Epithelial cell of proximal tubule (primary cell): ENCODE measurements around the gene PAQR6. TPM values are rescaled to one million over a fixed set of nuclear protein-coding genes. Genes with fewer than 3 reads are reported as not detected.
A peak's percentile ranks its signal among the peaks of the same experiment; 100 is the strongest.

Source experiments
- DNase-seq: peaks from one replicate; pipeline ENCODE4 v3.0.0-alpha.2; 2011; ENCODE audit warnings: low read depth
- H3K4me3 ChIP-seq: 2 replicates; pipeline ENCODE4 v1.5.1; 2011; ENCODE audit warnings: low read depth, mild to moderate bottlenecking, low read length
- CTCF ChIP-seq: conservative IDR thresholded peaks from 2 replicates; pipeline ENCODE4 v1.5.1; 2012; ENCODE audit warnings: low read depth, mild to moderate bottlenecking, low read length
- total RNA-seq: library from RNA; depleted of rRNA; stranded (reverse); fragments of >200 nt; gene quantifications from 2 replicates; pipeline ENCODE4 v1.2.3, GENCODE V29; 2015

PAQR6 gene
- total RNA-seq, 1 donor from 2014 or later: 1.5 TPM

GRCh38 chr1:156286061-156286460, 38.2 kb upstream of the PAQR6 start:
- no peak overlapping the region for H3K4me3 ChIP-seq
- DNase-seq: no peak
- no peak for TF ChIP-seq CTCF

GRCh38 chr1:156285437-156285836, 37.6 kb upstream of the PAQR6 start:
- no peak for DNase-seq
- H3K4me3 ChIP-seq: no peak overlapping the region
- TF ChIP-seq CTCF: no peak

- no peak overlapping the region for H3K4me3 ChIP-seq
- no peak for TF ChIP-seq CTCF
- DNase-seq: no peak
Measured at GRCh38 chr1:156284757-156285156, 36.9 kb upstream of the PAQR6 start.

GRCh38 chr1:156284112-156284511, 36.3 kb upstream of the PAQR6 start, which contains the start of gene TMEM79:
Gene TMEM79, plus strand, starts transcription at chr1:156284325. Its CDS starts 902 bp downstream, at chr1:156285227.
- H3K4me3 ChIP-seq: peak within 1 kb of the TSS; percentile 86
- no peak for TF ChIP-seq CTCF
- no peak for DNase-seq

GRCh38 chr1:156283521-156283920, 35.7 kb upstream of the PAQR6 start:
- no peak for DNase-seq
- H3K4me3 ChIP-seq: peak overlapping the region; percentile 86
- no peak for TF ChIP-seq CTCF

GRCh38 chr1:156282479-156283222, 34.8 kb upstream of the PAQR6 start, which contains the start of gene SMG5:
Gene SMG5, minus strand, starts transcription at chr1:156282825. Its CDS starts 145 bp downstream, at chr1:156282680.
- no peak for TF ChIP-seq CTCF

More at GRCh38 chr1:156282479-156283222, 34.8 kb upstream of the PAQR6 start, which contains the start of gene SMG5:
- DNase-seq: peak; percentile 92
- peak within 1 kb of the TSS; percentile 86 for H3K4me3 ChIP-seq
